Heart left ventricle (tissue), 13 donors: Measurements from ENCODE around the gene F8.
"Not testable (repeated sequence)": the region's sequence is repeated elsewhere in the genome, so short reads cannot be mapped to it uniquely, and the experiment has no call there.

Source experiments
- POLR2A ChIP-seq, 2 donors: fragments of 450-650 bp; IDR thresholded peaks; one replicate each; pipeline ENCODE4 v1.6.1; 2017; ENCODE audit warnings: antibody characterized with exemption in 2 of 2, mild to moderate bottlenecking in 2 of 2, moderate library complexity in 2 of 2
- TF ChIP-seq, protein P1 (sequence below), 12 donors: fragments of 200-600 bp; sonication (generic) in 4 of 12; IDR thresholded peaks; one replicate each; pipeline versions ENCODE4 v1.5.0 to v1.8.0; 2018 to 2022; ENCODE audit warnings: antibody characterized with exemption in 12 of 12, mild to moderate bottlenecking in 5 of 12
- donor health status: ischemic (EF 13 %, LVEDD 7.1; RV severe dilation, severe dysfunction).
- donor health status: DM: no; HTN: yes; CAD: no.
- donor health status: DM: no; HTN: no; CAD: no.
- donor health status: ischemic (EF 25% LVEDD 6.9; RV normal size, moderate dysfunction).
- donor health status: ischemic (EF 25% LVEDD 5.7; RV mildly dilated, moderate dysfunction).
- donor health status: ischemic (EF 35%, LVEDD 5.7; RV mildly dilated, moderate dysfunction).
- donor health status: nonischemic (EF 11% LVEDD 7.7; RV severe dilation, severe dysfunction).
- donor health status: DM: yes; HTN: yes; CAD: no.
- donor health status: PGD.
- donor health status: ischemic (EF 29% LVEDD 5.4; RV normal size, mild dysfunction).
- donor health status: nonischemic (EF 23%, LVEDD 6.1; RV moderate dilation, normal function).

DNA sequence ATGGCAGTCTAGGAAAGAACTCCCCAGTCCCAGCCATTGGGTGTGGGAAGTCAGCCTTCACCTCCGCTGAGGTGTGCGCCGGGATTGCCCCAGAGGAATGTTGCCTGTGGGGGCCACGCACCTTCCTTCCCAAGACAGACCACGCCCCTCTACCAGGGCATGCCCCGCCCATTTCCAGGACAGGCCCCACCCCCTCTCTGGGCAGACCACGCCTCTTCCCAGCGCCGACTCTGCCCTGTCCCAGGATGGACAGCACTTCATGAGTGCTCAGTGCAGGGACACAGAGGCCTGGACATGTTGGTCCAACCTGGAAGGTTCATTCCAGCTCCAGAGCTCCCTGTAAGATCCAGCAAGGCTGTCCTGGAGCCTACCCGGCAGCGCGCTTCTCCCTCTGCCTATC, 13.9 kb downstream of the F8 start:
- TF ChIP-seq, protein P1, sequence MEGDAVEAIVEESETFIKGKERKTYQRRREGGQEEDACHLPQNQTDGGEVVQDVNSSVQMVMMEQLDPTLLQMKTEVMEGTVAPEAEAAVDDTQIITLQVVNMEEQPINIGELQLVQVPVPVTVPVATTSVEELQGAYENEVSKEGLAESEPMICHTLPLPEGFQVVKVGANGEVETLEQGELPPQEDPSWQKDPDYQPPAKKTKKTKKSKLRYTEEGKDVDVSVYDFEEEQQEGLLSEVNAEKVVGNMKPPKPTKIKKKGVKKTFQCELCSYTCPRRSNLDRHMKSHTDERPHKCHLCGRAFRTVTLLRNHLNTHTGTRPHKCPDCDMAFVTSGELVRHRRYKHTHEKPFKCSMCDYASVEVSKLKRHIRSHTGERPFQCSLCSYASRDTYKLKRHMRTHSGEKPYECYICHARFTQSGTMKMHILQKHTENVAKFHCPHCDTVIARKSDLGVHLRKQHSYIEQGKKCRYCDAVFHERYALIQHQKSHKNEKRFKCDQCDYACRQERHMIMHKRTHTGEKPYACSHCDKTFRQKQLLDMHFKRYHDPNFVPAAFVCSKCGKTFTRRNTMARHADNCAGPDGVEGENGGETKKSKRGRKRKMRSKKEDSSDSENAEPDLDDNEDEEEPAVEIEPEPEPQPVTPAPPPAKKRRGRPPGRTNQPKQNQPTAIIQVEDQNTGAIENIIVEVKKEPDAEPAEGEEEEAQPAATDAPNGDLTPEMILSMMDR (IDR thresholded peaks at IDR 0.05), result not testable (repeated sequence)
- not testable (repeated sequence) for TF ChIP-seq POLR2A (IDR thresholded peaks at IDR 0.05)
